GF-D8 (cell line): ENCODE results near the gene NUDT3.
"Not testable (repeated sequence)": the region's sequence is repeated elsewhere in the genome, so short reads cannot be mapped to it uniquely, and the experiment has no call there.

Source experiments
- DNase-seq: peaks from one replicate; lab custom pipeline; 2025; lab: John Stamatoyannopoulos, UW

The NUDT3 gene

GRCh38 chr6:34342247-34342646 lies 50.2 kb downstream of the NUDT3 start:
- no peak for DNase-seq

GRCh38 chr6:34341481-34341971 lies 50.9 kb downstream of the NUDT3 start:
- DNase-seq = no peak

- DNase-seq = no peak
Observed at GRCh38 chr6:34340906-34341480, 51.5 kb downstream of the NUDT3 start.

- no peak for DNase-seq
Observed at GRCh38 chr6:34340394-34340793, 52.1 kb downstream of the NUDT3 start.

- DNase-seq = no peak
Observed at GRCh38 chr6:34339971-34340370, 52.5 kb downstream of the NUDT3 start.

GRCh38 chr6:34339432-34339831 lies 53.0 kb downstream of the NUDT3 start:
- DNase-seq = no peak

- peak; percentile 15 for DNase-seq
Observed at GRCh38 chr6:34338811-34339210, 53.7 kb downstream of the NUDT3 start.

- no peak for DNase-seq
Observed at GRCh38 chr6:34338377-34338776, 54.1 kb downstream of the NUDT3 start.

GRCh38 chr6:34334796-34335416 lies 57.6 kb downstream of the NUDT3 start:
- DNase-seq = no peak

GRCh38 chr6:34333858-34334257 lies 58.6 kb downstream of the NUDT3 start:
- no peak for DNase-seq

GRCh38 chr6:34332251-34333198 lies 59.9 kb downstream of the NUDT3 start:
- DNase-seq = peak; percentile 67

- no peak for DNase-seq
Observed at GRCh38 chr6:34331371-34332050, 61.0 kb downstream of the NUDT3 start.

- not testable (repeated sequence) for DNase-seq
Observed at GRCh38 chr6:34329814-34330213, 62.7 kb downstream of the NUDT3 start.

- no peak for DNase-seq
Observed at GRCh38 chr6:34328969-34329368, 63.5 kb downstream of the NUDT3 start.

GRCh38 chr6:34327313-34328205 lies 64.9 kb downstream of the NUDT3 start:
- DNase-seq = not testable (repeated sequence)

- no peak for DNase-seq
Observed at GRCh38 chr6:34325633-34326032, 66.8 kb downstream of the NUDT3 start.

- DNase-seq = no peak
Observed at GRCh38 chr6:34324738-34325444, 67.6 kb downstream of the NUDT3 start.

GRCh38 chr6:34324221-34324620 lies 68.2 kb downstream of the NUDT3 start:
- DNase-seq = not testable (repeated sequence)

GRCh38 chr6:34323300-34323699 lies 69.2 kb downstream of the NUDT3 start:
- DNase-seq = no peak

- no peak for DNase-seq
Observed at GRCh38 chr6:34322732-34323131, 69.7 kb downstream of the NUDT3 start.
